Posterior cingulate gyrus (tissue), 11 donors: ENCODE results near the gene CNTN2.
A peak's percentile ranks its signal among the peaks of the same experiment; 100 is the strongest.

Experiments
- DNase-seq, 10 donors: peaks; one replicate each; pipeline versions ENCODE4 v3.0.0 to v3.0.0-alpha.2; 2020 to 2021; ENCODE audit warnings: mixed read lengths in 3 of 10
- intact Hi-C: fragments of 100-400 bp; cut with DNase I; formaldehyde crosslinking; loops from one replicate; pipeline ENCODE4 v1.15.1; 2023

CNTN2 gene

DNA sequence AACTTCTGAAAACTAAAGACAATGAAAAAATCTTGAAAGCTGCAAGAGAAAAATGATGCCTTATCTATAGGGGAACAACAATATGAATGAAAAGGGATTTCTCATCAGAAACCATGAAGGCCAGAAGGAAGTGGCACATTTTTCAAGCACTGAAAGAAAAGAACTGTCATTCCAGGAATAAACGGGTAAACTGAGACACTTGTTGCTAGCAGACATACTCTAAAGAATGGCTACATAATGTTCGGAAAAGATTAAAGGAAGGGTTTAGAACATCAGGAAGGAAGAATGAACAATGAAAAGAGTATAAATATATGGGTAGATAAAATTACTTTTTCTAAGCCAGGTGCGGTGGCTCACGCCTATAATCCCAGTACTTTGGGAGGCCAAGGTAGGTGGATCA lies 64.3 kb downstream of the CNTN2 start:
- intact Hi-C loops = no loop called here
- no peak for DNase-seq

DNA sequence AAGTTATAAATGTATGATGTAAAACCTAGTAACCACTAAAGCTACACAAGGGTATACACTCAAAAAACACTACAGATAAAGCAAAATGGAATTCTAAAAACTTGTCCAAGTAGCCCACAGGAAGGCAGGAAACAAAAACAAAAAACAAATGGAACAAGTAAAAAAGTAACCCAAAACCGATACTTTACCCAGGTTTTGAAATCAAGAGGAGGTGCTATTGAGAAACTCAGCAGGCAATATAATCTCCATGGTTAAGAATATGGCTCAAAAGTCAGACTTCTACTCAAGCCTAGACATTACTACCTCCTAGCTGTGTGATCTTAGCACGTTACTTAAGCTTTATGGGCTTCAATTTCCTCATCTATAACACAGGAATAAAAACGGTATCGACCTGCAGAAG lies 65.5 kb downstream of the CNTN2 start:
- no peak for DNase-seq
- intact Hi-C loops = no loop called here

DNA sequence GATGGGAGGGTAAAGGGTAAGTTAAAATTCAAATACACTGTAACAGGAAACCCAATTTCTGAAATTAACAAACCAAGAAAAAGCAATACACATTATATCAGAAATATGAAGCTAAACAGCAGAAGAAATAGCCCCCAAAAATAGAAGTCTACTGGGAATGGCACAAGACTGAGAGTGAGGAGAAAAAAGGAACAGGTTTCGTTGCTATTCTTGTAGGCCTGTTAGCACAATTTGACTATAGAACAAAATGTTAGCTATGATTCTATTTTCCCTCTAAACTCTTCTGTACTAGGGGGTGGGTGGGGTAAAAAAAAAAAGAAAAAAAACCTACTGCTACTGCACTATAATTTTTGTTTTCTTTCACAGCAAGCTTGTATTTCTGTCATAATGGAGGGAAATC lies 66.3 kb downstream of the CNTN2 start:
- DNase-seq = no peak
- intact Hi-C loops = no loop called here

DNA sequence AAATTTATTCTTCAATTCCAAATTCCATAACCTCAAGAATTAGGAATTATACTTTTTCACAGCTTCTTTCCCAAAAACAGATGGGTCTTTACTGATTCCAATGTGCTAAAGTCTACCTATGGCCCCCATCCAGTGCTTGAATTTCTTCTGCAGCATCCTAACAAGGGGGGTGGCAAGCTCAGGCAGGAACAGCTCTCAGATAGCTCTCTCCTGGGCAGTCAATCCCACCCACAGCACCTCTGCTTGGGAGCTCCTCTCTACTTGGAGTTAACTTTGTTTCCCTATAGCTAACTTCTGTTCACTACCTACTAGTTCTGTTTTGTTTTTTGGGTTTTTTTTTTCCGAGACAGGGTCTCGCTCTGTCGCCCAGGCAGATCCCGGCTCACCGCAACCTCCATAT lies 66.7 kb downstream of the CNTN2 start:
- DNase-seq = peak in 3 of 10 donors; percentile 12 to 89 (median 59)
- intact Hi-C loops = no loop called here

DNA sequence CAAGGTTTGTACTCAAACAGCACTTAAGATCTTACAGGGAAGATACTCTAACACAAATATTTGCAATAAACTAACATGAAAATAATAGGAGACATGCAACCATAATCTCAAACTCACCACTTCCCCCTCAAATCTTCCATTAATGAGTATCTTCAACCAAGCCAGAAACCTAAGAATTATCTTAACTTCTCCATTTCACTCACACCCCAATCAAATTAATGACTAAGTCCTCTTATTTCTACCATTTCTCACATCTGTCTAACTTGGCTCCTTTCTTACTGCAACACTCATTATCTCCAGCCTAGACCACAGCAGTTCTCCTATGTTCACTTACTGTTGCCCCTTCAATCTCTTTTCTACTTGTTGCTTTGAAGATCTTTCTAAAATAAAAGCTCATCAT lies 68.3 kb downstream of the CNTN2 start:
- intact Hi-C loops = no loop called here
- no peak for DNase-seq

DNA sequence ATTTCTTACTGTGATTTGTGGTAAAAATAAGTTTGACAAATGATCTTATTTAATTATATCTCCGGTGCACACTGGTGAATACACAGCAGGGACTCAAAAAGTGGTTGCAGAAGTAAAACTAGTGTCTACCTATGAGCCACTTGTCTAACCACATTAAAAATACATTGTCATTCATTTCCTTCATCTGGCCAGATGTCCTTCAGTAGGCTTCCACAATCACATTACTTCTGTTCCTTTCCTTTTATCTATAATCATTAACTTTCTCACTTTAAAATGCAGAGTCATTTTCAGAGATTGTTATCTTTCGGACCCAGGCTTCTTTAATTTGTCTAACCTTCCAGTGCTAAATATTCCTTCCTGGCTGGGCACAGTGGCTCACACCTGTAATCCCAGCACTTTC lies 75.7 kb downstream of the CNTN2 start:
- no peak for DNase-seq
- intact Hi-C loops = no loop called here

DNA sequence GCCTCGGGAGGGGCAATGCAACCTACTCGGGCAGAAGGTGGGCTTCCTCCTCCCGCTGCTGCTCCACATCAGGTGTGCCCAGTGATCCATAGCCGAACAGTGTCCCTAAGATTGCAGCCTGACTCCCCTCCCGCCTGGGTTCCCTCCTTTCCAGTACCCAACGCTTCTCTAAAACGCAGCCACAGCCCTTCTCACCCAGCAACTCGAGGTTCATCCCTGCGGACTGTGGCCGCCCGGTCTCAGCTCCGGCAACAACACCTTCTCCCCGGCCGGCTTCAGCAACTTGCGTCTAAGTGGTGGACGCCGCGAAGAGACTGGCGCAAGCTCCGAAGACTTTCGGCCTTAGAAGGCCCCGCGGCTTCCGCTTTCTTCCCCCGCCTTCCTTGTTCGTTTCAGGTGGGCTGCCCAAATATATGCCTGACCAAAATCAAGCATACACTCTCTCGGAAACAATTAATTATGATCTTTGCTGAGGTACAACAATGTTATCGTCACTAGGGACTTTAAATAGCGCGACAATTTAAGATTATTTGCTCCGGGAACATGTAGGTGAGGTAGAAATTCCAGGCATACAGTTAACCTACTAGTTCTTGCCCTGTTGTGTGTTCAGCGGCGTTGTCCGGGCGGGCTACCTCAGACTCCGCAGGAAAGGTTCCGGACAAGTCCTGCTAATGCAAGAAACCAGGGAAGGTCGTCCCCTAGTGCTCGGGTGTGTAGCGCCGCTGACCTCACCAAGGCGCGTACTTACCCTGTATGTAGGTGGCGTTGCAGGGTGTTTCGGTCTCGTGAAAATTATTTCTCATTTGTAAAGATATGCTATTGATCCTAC lies 78.9 kb downstream of the CNTN2 start, which contains the start of gene RBBP5:
Gene RBBP5, minus strand, starts transcription at position 319 of the 829 bp plus-strand sequence. Its CDS starts 105 bp downstream, at position 214.
- intact Hi-C loops = loop anchor here (1.0 to 10.0 kb wide), 3 partner anchors 89 to 133 kb away; partner anchors contain the start of gene DSTYK
- DNase-seq = peak; percentile 91 to 99 (median 94)

DNA sequence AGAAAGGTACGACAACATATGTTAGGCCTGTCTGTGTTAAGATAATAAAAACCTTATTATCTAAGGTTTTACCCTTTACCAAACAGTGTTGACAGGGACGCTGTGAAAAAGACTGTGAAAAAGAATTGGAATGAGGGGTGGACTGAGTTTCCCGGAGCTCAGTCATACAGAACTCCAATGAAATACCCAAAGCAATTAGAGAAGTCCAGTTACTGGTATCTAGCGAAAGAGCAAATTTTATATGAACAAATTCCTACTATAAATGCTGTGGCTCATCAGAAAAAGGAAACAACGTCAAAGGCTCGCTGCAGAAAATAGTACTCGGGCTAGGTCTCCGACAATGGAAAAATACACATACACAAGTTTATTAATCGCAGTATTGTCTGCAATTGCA lies 79.5 kb downstream of the CNTN2 start:
- no peak for DNase-seq
- intact Hi-C loops = loop anchor here (1.0 to 10.0 kb wide), 3 partner anchors 89 to 133 kb away; partner anchors contain the start of gene DSTYK

DNA sequence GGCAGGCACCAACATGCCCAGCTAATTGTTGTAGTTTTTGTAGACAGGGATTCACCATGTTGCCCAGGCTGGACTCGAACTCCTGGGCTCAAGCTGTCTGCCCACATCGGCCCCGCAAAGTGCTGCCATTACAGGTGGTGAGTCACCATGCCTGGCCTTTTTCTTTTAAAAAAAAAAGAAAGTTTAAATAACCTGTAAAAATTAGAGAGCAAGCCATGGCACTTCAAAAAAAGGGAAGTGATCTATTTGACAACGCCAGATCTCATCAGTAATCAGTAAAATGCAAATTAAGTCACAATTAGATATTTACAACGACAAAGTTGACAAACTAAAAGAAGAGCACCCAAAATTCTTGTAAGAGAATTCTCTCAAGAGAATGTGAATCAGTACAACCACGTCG lies 81.7 kb downstream of the CNTN2 start:
- no peak for DNase-seq
- intact Hi-C loops = loop anchor here (10.0 kb wide), 1 partner anchor 130 kb away; no protein-coding TSS in a partner anchor

DNA sequence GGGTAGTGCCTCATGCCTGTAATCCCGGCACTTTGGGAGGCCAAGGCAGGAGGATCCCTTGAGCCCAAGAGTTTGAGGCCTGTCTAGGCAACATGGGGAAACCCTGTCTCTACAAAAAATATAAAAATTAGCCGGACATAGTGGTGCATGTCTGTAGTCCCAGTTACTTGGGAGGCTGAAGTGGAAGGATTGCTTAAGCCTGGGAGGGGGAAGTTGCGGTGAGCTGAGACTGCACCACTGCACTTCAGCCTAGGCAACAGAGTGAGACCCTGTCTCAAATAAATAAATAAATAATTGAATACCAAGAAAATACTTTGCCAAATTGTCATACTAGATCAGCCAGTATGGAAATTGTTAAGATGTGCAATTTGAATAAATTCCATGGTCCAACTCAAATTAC lies 84.6 kb downstream of the CNTN2 start:
- no peak for DNase-seq
- intact Hi-C loops = loop anchor here (10.0 kb wide), 1 partner anchor 127 kb away; no protein-coding TSS in a partner anchor
